GM12878 (cell line): Measurements from ENCODE around the gene TMEM132D. TPM values are rescaled to one million over a fixed set of nuclear protein-coding genes. Genes with fewer than 3 reads are reported as not detected.

Source experiments
- ATAC-seq: fragments of 200-7000 bp; cut with Tn5 transposase; 3 replicates; pipeline ENCODE4 v1.9.1; 2020; ENCODE audit warnings: mild to moderate bottlenecking, moderate library complexity
- BruUV-seq: library from RNA; stranded (reverse); fragments of 400-500 nt; replicated peaks from 2 replicates; lab custom pipeline; 2021; lab: Mats Ljungman, UMichigan
- CTCF ChIA-PET: fragments of 300-600 bp; sonication (Branson Sonifier 250); formaldehyde crosslinking; extraction: SDS; loops from one replicate; lab custom pipeline; 2021; ENCODE audit warnings: inconsistent platforms; lab: Yijun Ruan, JAX
- POLR2A ChIA-PET: fragments of 350-600 bp; formaldehyde crosslinking; extraction: SDS; loops from one replicate; lab custom pipeline; 2021; ENCODE audit warnings: inconsistent platforms; lab: Charles Lee
- RAD21 ChIA-PET: fragments of 300-600 bp; sonication (Branson Sonifier 250); formaldehyde crosslinking; loops from one replicate; lab custom pipeline; 2023; ENCODE audit warnings: antibody characterized with exemption; ENCODE audit not compliant: unreplicated experiment; lab: Charles Lee
- SMC1A ChIA-PET: fragments of 300-600 bp; sonication (Branson Sonifier 250); formaldehyde crosslinking; loops from one replicate; lab custom pipeline; 2023; ENCODE audit not compliant: unreplicated experiment, uncharacterized antibody; lab: Charles Lee
- DNase-seq: peaks from one replicate; pipeline ENCODE4 v3.0.0-alpha.2; 2011; ENCODE audit warnings: low read depth, low spot score
- FAIRE-seq: peaks from 3 replicates; lab custom pipeline; 2011; peaks lifted over from hg19 to GRCh38; lab: Jason Lieb, UNC
- H2AFZ ChIP-seq: 2 replicates; pipeline ENCODE4 v1.6.0; 2011; ENCODE audit warnings: low read depth, low read length, control low read depth; ENCODE audit not compliant: control insufficient read depth
- H3K27ac ChIP-seq: 2 replicates; pipeline ENCODE4 v1.5.1; 2011; ENCODE audit warnings: control low read depth; ENCODE audit not compliant: control insufficient read depth, insufficient read depth
- H3K27me3 ChIP-seq, 2 experiments: replicated peaks in 1 of 2; 2 replicates each; pipeline versions ENCODE4 v1.6.0 to v1.6.1; 2011; ENCODE audit warnings: low read length in 1 of 2; ENCODE audit not compliant: control insufficient read depth in 2 of 2, insufficient read depth in 2 of 2
- H3K36me3 ChIP-seq, 2 experiments: 2 replicates each; pipeline ENCODE4 v1.5.1; 2011; ENCODE audit warnings: low read length in 1 of 2; ENCODE audit not compliant: control insufficient read depth in 2 of 2, insufficient read depth in 2 of 2
- H3K4me1 ChIP-seq: 2 replicates; pipeline ENCODE4 v1.6.1; 2011; ENCODE audit warnings: mild to moderate bottlenecking, low read length, moderate library complexity, mixed read lengths; ENCODE audit not compliant: control insufficient read depth, insufficient read depth
- H3K4me2 ChIP-seq: 2 replicates; pipeline ENCODE4 v1.6.0; 2011; ENCODE audit warnings: control low read depth; ENCODE audit not compliant: control insufficient read depth, insufficient read depth
- H3K4me3 ChIP-seq: fragments of 200-600 bp; sonication (generic); 2 replicates; pipeline ENCODE4 v1.5.1; 2016
- H3K79me2 ChIP-seq: 2 replicates; pipeline ENCODE4 v1.6.0; 2011; ENCODE audit warnings: low read length; ENCODE audit not compliant: control insufficient read depth, insufficient read depth
- H3K9ac ChIP-seq: 2 replicates; pipeline ENCODE4 v1.8.0; 2011; ENCODE audit warnings: low read length, control low read depth, mixed read lengths; ENCODE audit not compliant: control insufficient read depth, insufficient read depth
- H3K9me3 ChIP-seq: replicated peaks from 3 replicates; pipeline ENCODE4 v1.5.1; 2011; ENCODE audit warnings: mild to moderate bottlenecking, low read length; ENCODE audit not compliant: control insufficient read depth, insufficient read depth
- H4K20me1 ChIP-seq: 2 replicates; pipeline ENCODE4 v1.6.0; 2011; ENCODE audit not compliant: control insufficient read depth, insufficient read depth
- DPF2 ChIP-seq: fragments of 450-650 bp; IDR thresholded peaks from 2 replicates; pipeline ENCODE4 v1.6.1; 2017; ENCODE audit warnings: mild to moderate bottlenecking
- IRF4 ChIP-seq: IDR thresholded peaks from 2 replicates; pipeline ENCODE4 v1.6.1; 2011; ENCODE audit warnings: low read depth, low read length
- PKNOX1 ChIP-seq: fragments of 450-650 bp; IDR thresholded peaks from 2 replicates; pipeline ENCODE4 v1.6.1; 2016; ENCODE audit warnings: mild to moderate bottlenecking
- PML ChIP-seq: IDR thresholded peaks from 2 replicates; pipeline ENCODE4 v1.6.1; 2012; ENCODE audit warnings: low read length, inconsistent platforms
- SPI1 ChIP-seq: IDR thresholded peaks from 2 replicates; pipeline ENCODE4 v1.6.1; 2011; ENCODE audit warnings: low read depth, mild to moderate bottlenecking, low read length, moderate library complexity, borderline replicate concordance; ENCODE audit not compliant: insufficient read depth
- WGBS: methylation state at CpG from one replicate; pipeline ENCODE4 v1.1.6; 2016; ENCODE audit warnings: low lambda C conversion rate; ENCODE audit not compliant: insufficient replicate concordance, insufficient coverage; ENCODE audit errors: missing lambda C conversion rate; 5-methylcytosine and 5-hydroxymethylcytosine counted together
- in situ Hi-C: fragments of 300-500 bp; cut with MboI; formaldehyde crosslinking; loops from 9 replicates; pipeline ENCODE4 v1.14.3; 2018; ENCODE audit warnings: mixed read lengths
- intact Hi-C: fragments of 100-400 bp; cut with micrococcal nuclease; formaldehyde crosslinking; loops from one replicate; pipeline ENCODE4 v1.14.2; 2022; ENCODE audit not compliant: unreplicated experiment
- polyA plus RNA-seq, 11 experiments: library from polyadenylated mRNA; depleted of rRNA in 4 of 11; unstranded in 6 of 11; stranded (reverse) in 5 of 11; fragments of >200 nt; fragmentation: Nextera tagmentation in 4 of 11; fragmentation: Illumina TruSeq in 1 of 11; extraction: Ambion mirVana in 4 of 11; extraction: Trizol in 1 of 11; gene quantifications; 1 replicate in 1 of 11; 2 replicates in 10 of 11; pipeline versions ENCODE4 v1.2.1 to v1.2.3, GENCODE V29; 2011 to 2016; ENCODE audit warnings: inconsistent platforms in 2 of 11, missing spikeins in 2 of 11, low read depth in 1 of 11
- total RNA-seq, 4 experiments: library from RNA; depleted of rRNA in 3 of 4; stranded (reverse); fragments of >200 nt in 3 of 4; fragmentation: Illumina TruSeq in 1 of 4; extraction: Trizol in 1 of 4; gene quantifications; 2 replicates each; pipeline versions ENCODE4 v1.2.1 to v1.2.3, GENCODE V29; 2013 to 2021

Gene TMEM132D
- total and polyA plus RNA-seq, 10 of the 15 experiments (the other 5 are each of a cell fraction or from before 2014, with no cell fraction given), result under 0.01 to 0.12 (median 0.02) TPM; not detected in 3

GRCh38 chr12:129530517-129530916 is 373.3 kb downstream of the TMEM132D start (continued):
- peak; percentile 88 for TF ChIP-seq SPI1
- TF ChIP-seq IRF4, result 0 out of 2 replicates have a peak, but pooled peaks have one; percentile 57
- TF ChIP-seq DPF2, result peak; percentile 51

- no peak for DNase-seq
- 2% methylated on average over 3 of the region's 3 CpGs for WGBS
- CTCF ChIA-PET, result no interaction called here
Measured at GRCh38 chr12:129527506-129527905, 376.3 kb downstream of the TMEM132D start.

More at GRCh38 chr12:129527506-129527905, 376.3 kb downstream of the TMEM132D start:
- Histone ChIP-seq H3K4me3 (no peak overlapping the region), H3K36me3 (no peaks in the 10 kb centered on the region), H3K27me3 (no peaks in the 10 kb centered on the region), H3K79me2 (no peaks in the 10 kb centered on the region), H3K9ac (no peak overlapping the region), H3K27ac (no peak overlapping the region), H2AFZ (no peak overlapping the region), H3K4me2 (no peak overlapping the region), H3K4me1 (no peaks in the 10 kb centered on the region), H4K20me1 (no peaks in the 10 kb centered on the region), H3K9me3 (no peaks in the 10 kb centered on the region)
- BruUV-seq, result no TSS peak
- TF ChIP-seq PML (no peak), PKNOX1 (0 out of 2 replicates have a peak, but pooled peaks have one; percentile 12)
- ChIA-PET RAD21 (no interaction called here), POLR2A (no interaction called here), SMC1A (no interaction called here)
- ATAC-seq (no peak), FAIRE-seq (no peak)
- intact Hi-C loops, result no loop called here
- in situ Hi-C loops, result no loop called here
